Adrenal gland (tissue), 12 donors: ENCODE data around the gene WNT7B. TPM values are rescaled to one million over a fixed set of nuclear protein-coding genes. Genes with fewer than 3 reads are reported as not detected.

Source experiments
- DNase-seq, 7 donors: peaks; one replicate each; pipeline ENCODE4 v3.0.0-alpha.2; 2019 to 2020
- H3K27ac ChIP-seq, 5 donors: fragments of 200-600 bp; sonication (generic) in 4 of 5; 1 replicate in 3 of 5; 2 replicates in 2 of 5; pipeline versions ENCODE4 v1.5.1 to v1.8.0; 2016 to 2020; ENCODE audit warnings: mild to moderate bottlenecking in 1 of 5
- H3K27me3 ChIP-seq: fragments of 200-600 bp; 2 replicates; pipeline ENCODE4 v1.8.0; 2021
- H3K36me3 ChIP-seq, 2 donors: fragments of 200-600 bp; replicated peaks in 1 of 2; 1 replicate in 1 of 2; 2 replicates in 1 of 2; pipeline versions ENCODE4 v1.5.1 to v1.8.0; 2018 to 2022
- H3K4me1 ChIP-seq, 2 donors: fragments of 200-600 bp; replicated peaks in 1 of 2; 1 replicate in 1 of 2; 2 replicates in 1 of 2; pipeline versions ENCODE4 v1.5.1 to v1.8.0; 2018 to 2021
- H3K4me3 ChIP-seq, 4 donors: fragments of 200-600 bp; sonication (generic) in 3 of 4; one replicate each; pipeline ENCODE4 v1.5.1; 2016 to 2018
- H3K9me3 ChIP-seq, 3 donors: fragments of 200-600 bp; sonication (generic) in 1 of 3; replicated peaks in 1 of 3; 1 replicate in 2 of 3; 2 replicates in 1 of 3; pipeline versions ENCODE4 v1.5.1 to v1.8.0; 2016 to 2021
- POLR2A ChIP-seq, 2 donors: fragments of 450-650 bp; IDR thresholded peaks; one replicate each; pipeline ENCODE4 v1.6.1; 2017; ENCODE audit warnings: antibody characterized with exemption in 2 of 2, mild to moderate bottlenecking in 2 of 2, moderate library complexity in 1 of 2
- WGBS, 4 donors: extraction: QIAGEN DNeasy Blood & Tissue Kit in 2 of 4; methylation state at CpG; one replicate each; pipeline versions ENCODE4 v1.1.5 to v1.1.7; 2013 to 2017; 5-methylcytosine and 5-hydroxymethylcytosine counted together
- intact Hi-C, 2 donors: fragments of 100-400 bp; cut with DNase I; formaldehyde crosslinking; loops; one replicate each; pipeline versions ENCODE4 v1.14.1 to v1.15.0; 2022 to 2023
- polyA plus RNA-seq, 3 donors: library from polyadenylated mRNA; stranded (reverse); fragments of 200-250 nt in 2 of 3; fragments of 350-450 nt in 1 of 3; fragmentation: Illumina TruSeq in 1 of 3; extraction: RNeasy Lipid Tissue Mini Kit (QIAGEN cat#74804) in 1 of 3; gene quantifications; one replicate each; pipeline ENCODE4 v1.2.3, GENCODE V29; 2013 to 2014
- total RNA-seq, 9 donors: library from RNA; depleted of rRNA in 4 of 9; stranded (reverse); fragments of >200 nt in 4 of 9; fragments of 120-200 nt in 1 of 9; fragmentation: NEBNext Ultra II Directional in 1 of 9; extraction: Animal tissue kit (Norgen Biotek cat#: 25700) in 1 of 9; gene quantifications; one replicate each; pipeline versions ENCODE4 v1.1.0 to v1.2.4, GENCODE V29; 2013 to 2023
- TF ChIP-seq, protein P1 (sequence below), 6 experiments: fragments of 450-650 bp in 4 of 6; fragments of 200-600 bp in 2 of 6; sonication (generic) in 1 of 6; IDR thresholded peaks; 1 replicate in 5 of 6; 2 replicates in 1 of 6; pipeline versions ENCODE4 v1.5.1 to v1.8.0; 2016 to 2021; ENCODE audit warnings: antibody characterized with exemption in 6 of 6, mild to moderate bottlenecking in 2 of 6, moderate library complexity in 1 of 6
- donor health status: healthy with polysubstance abuse.
- donor health status: Bipolar disorder and iron deficiency.
- donor health status: DM: yes; HTN: yes; CAD: no.
- donor health status: DM: no; HTN: no; CAD: no.
- donor health status: DM: no; HTN: no; CAD: no.
- donor health status: DM: yes; HTN: yes; CAD: no.

The WNT7B gene
- total and polyA plus RNA-seq, 12 donors = 0.07 to 0.24 (median 0.15) TPM; not detected in 8

DNA sequence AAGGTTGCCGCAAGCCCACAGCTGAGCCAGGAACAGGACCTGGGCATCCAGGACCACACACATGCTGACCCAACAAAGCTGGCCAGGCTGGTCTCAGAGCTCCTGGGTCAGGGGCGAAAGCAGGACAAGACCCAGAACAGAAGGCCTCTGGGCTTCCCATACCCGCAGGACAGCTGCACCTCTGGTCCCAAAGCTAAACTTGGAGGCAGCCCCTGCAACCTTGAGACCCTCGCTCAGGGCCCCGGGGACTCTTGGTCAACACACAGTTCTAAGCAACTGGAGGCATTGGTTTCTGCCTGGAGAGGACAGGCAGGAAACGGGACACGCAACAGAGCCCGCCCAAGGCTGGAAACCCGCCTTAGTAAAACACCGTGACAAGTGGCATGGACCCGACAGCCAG, 11.4 kb downstream of the WNT7B start:
- H3K27me3 ChIP-seq = peaks cover 17% of the 10 kb centered on the region
- H3K27ac ChIP-seq = no peak overlapping the region
- intact Hi-C loops = no loop called here
- H3K36me3 ChIP-seq = no peaks in the 10 kb centered on the region
- no peak for DNase-seq
- TF ChIP-seq, protein P1, sequence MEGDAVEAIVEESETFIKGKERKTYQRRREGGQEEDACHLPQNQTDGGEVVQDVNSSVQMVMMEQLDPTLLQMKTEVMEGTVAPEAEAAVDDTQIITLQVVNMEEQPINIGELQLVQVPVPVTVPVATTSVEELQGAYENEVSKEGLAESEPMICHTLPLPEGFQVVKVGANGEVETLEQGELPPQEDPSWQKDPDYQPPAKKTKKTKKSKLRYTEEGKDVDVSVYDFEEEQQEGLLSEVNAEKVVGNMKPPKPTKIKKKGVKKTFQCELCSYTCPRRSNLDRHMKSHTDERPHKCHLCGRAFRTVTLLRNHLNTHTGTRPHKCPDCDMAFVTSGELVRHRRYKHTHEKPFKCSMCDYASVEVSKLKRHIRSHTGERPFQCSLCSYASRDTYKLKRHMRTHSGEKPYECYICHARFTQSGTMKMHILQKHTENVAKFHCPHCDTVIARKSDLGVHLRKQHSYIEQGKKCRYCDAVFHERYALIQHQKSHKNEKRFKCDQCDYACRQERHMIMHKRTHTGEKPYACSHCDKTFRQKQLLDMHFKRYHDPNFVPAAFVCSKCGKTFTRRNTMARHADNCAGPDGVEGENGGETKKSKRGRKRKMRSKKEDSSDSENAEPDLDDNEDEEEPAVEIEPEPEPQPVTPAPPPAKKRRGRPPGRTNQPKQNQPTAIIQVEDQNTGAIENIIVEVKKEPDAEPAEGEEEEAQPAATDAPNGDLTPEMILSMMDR (IDR thresholded peaks at IDR 0.05) = no peak
- no peak for TF ChIP-seq POLR2A (IDR thresholded peaks at IDR 0.05)
- H3K4me1 ChIP-seq = no peaks in the 10 kb centered on the region
- WGBS, 4 donors = 73 to 89% (median 85%) methylated on average over 4 to 11 of the region's 11 CpGs
- no peaks in the 10 kb centered on the region for H3K9me3 ChIP-seq
- no peak overlapping the region for H3K4me3 ChIP-seq

DNA sequence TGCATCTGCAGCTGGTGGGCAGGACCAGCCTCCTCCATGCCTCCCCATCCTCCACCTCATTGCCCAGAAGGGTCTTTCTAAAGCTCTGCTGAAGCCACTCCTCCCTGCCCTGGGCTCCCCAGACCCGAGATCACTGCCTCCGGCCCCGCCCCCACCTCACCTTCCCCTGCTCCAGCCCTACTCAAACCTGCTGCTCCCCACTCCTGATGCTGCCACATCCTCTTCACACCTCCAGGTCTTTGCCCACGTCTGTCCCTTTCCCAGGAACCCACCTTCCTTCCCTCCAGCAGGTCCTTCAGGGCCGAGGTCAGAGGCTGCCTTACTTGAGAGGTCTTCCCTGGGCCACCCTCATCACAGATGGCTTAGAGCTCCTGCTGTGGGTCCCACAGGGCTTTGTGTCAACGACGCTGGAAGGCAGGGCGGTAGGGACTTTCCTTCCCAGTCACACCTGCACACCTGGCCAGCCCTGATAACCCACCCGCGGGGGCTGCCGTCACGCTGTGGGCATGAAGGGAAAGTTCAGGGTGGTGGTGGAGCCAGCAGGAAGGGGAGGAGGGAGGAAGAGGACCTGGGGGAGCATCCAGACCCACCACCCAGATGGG, 11.9 kb downstream of the WNT7B start:
- Histone ChIP-seq H3K36me3 (no peaks in the 10 kb centered on the region), H3K9me3 (no peaks in the 10 kb centered on the region), H3K4me1 (no peaks in the 10 kb centered on the region), H3K27ac (no peak overlapping the region), H3K27me3 (peaks cover 12% of the 10 kb centered on the region), H3K4me3 (no peak overlapping the region)
- 63 to 73% (median 70%) methylated on average over 12 of the region's 12 CpGs for WGBS, 4 donors
- DNase-seq = no peak
- intact Hi-C loops = no loop called here
- TF ChIP-seq, protein P1 (IDR thresholded peaks at IDR 0.05) = no peak
- no peak for TF ChIP-seq POLR2A (IDR thresholded peaks at IDR 0.05)

- no peak for TF ChIP-seq POLR2A (IDR thresholded peaks at IDR 0.05)
- TF ChIP-seq, protein P1 (IDR thresholded peaks at IDR 0.05) = no peak
- 79 to 92% (median 84%) methylated on average over 4 to 12 of the region's 12 CpGs for WGBS, 4 donors
- Histone ChIP-seq H3K36me3 (no peaks in the 10 kb centered on the region), H3K9me3 (no peaks in the 10 kb centered on the region), H3K4me3 (no peak overlapping the region), H3K4me1 (no peaks in the 10 kb centered on the region), H3K27me3 (peaks cover 6% of the 10 kb centered on the region), H3K27ac (no peak overlapping the region)
- intact Hi-C loops = no loop called here
- no peak for DNase-seq
These were observed 12.6 kb downstream of the WNT7B start for GRCh38 chr22:45964372-45964771.

DNA sequence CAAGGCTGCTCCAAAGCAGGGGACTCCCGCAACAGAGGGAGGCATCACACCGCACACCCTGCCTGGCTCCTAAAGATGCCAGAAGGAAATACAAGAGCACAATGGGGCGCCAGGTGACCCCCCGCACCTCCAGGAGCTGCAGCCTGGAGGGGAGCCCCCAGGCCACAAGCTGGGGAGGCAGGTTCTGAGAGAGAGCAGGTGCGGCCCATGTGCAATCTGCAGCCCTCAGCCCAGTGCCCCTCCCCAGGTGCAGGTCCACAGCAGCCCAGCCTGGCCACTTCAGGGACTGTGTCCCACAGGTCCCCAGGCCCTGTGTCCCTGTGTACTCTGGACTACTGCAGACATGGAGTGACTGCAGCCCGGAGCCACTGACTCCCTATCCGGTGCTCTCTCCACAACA, 13.1 kb downstream of the WNT7B start:
- no peak for DNase-seq
- H3K4me3 ChIP-seq = no peak overlapping the region
- H3K4me1 ChIP-seq = no peaks in the 10 kb centered on the region
- H3K27ac ChIP-seq = no peak overlapping the region
- intact Hi-C loops = no loop called here
- H3K27me3 ChIP-seq = peaks cover under 1% of the 10 kb centered on the region
- no peak for TF ChIP-seq POLR2A (IDR thresholded peaks at IDR 0.05)
- TF ChIP-seq, protein P1 (IDR thresholded peaks at IDR 0.05) = no peak
- 74 to 82% (median 78%) methylated on average over 3 to 7 of the region's 7 CpGs for WGBS, 4 donors
- no peaks in the 10 kb centered on the region for H3K36me3 ChIP-seq
- H3K9me3 ChIP-seq = no peaks in the 10 kb centered on the region
